GM19238 (cell line): ENCODE measurements around the gene SLC6A8.
"Not testable (repeated sequence)": the region's sequence is repeated elsewhere in the genome, so short reads cannot be mapped to it uniquely, and the experiment has no call there.

Experiments used
- DNase-seq: peaks from one replicate; pipeline ENCODE4 v3.0.0; 2011; ENCODE audit warnings: low spot score; ENCODE audit not compliant: insufficient read length

Gene SLC6A8

GRCh38 chrX:153730115-153730514, 42.4 kb downstream of the SLC6A8 start:
- not testable (repeated sequence) for DNase-seq

GRCh38 chrX:153731117-153731844, 43.6 kb downstream of the SLC6A8 start:
- DNase-seq = no peak

GRCh38 chrX:153731845-153732215, 44.1 kb downstream of the SLC6A8 start:
- DNase-seq = no peak

- DNase-seq = no peak
Measured at GRCh38 chrX:153732401-153732800, 44.7 kb downstream of the SLC6A8 start.

GRCh38 chrX:153733651-153734240, 46.0 kb downstream of the SLC6A8 start:
- DNase-seq = no peak

- DNase-seq = no peak
Measured at GRCh38 chrX:153734871-153735270, 47.1 kb downstream of the SLC6A8 start.

GRCh38 chrX:153735274-153735673, 47.5 kb downstream of the SLC6A8 start:
- no peak for DNase-seq

- no peak for DNase-seq
Measured at GRCh38 chrX:153736071-153736820, 48.5 kb downstream of the SLC6A8 start.

- DNase-seq = no peak
Measured at GRCh38 chrX:153736871-153737441, 49.2 kb downstream of the SLC6A8 start.

- DNase-seq = no peak
Measured at GRCh38 chrX:153738056-153738605, 50.4 kb downstream of the SLC6A8 start.

- DNase-seq = no peak
Measured at GRCh38 chrX:153739754-153740486, 52.2 kb downstream of the SLC6A8 start.

- no peak for DNase-seq
Measured at GRCh38 chrX:153740631-153741222, 53.0 kb downstream of the SLC6A8 start.

GRCh38 chrX:153741446-153741845, 53.7 kb downstream of the SLC6A8 start:
- DNase-seq = no peak

- DNase-seq = not testable (repeated sequence)
Measured at GRCh38 chrX:153742111-153742510, 54.4 kb downstream of the SLC6A8 start.

GRCh38 chrX:153742796-153743467, 55.2 kb downstream of the SLC6A8 start:
- not testable (repeated sequence) for DNase-seq

- DNase-seq = not testable (repeated sequence)
Measured at GRCh38 chrX:153743468-153744209, 55.9 kb downstream of the SLC6A8 start.

- no peak for DNase-seq
Measured at GRCh38 chrX:153744210-153745066, 56.7 kb downstream of the SLC6A8 start.

GRCh38 chrX:153745067-153745433, 57.3 kb downstream of the SLC6A8 start:
- not testable (repeated sequence) for DNase-seq
